ENCODE data around the gene TEX30.

The TEX30 gene

GRCh38 chr13:102768909-102769308 is 4.7 kb downstream of the TEX30 start:
- no peak for TF ChIP-seq TAF1 (IDR thresholded peaks at IDR 0.05; ENCODE audit: low read depth)
- TF ChIP-seq FOXM1 (IDR thresholded peaks at IDR 0.05; ENCODE audit: borderline replicate concordance, low read depth): no peak
- TF ChIP-seq TEAD4 (IDR thresholded peaks at IDR 0.05): no peak

GRCh38 chr13:102763741-102764140 is 9.8 kb downstream of the TEX30 start:
- no peak for TF ChIP-seq CREB1 (IDR thresholded peaks at IDR 0.05; ENCODE audit: low read depth)
- no peak for TF ChIP-seq NFIC (IDR thresholded peaks at IDR 0.05)
- TF ChIP-seq, protein P1, sequence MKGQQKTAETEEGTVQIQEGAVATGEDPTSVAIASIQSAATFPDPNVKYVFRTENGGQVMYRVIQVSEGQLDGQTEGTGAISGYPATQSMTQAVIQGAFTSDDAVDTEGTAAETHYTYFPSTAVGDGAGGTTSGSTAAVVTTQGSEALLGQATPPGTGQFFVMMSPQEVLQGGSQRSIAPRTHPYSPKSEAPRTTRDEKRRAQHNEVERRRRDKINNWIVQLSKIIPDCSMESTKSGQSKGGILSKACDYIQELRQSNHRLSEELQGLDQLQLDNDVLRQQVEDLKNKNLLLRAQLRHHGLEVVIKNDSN (IDR thresholded peaks at IDR 0.05): no peak
- TF ChIP-seq, protein P2, sequence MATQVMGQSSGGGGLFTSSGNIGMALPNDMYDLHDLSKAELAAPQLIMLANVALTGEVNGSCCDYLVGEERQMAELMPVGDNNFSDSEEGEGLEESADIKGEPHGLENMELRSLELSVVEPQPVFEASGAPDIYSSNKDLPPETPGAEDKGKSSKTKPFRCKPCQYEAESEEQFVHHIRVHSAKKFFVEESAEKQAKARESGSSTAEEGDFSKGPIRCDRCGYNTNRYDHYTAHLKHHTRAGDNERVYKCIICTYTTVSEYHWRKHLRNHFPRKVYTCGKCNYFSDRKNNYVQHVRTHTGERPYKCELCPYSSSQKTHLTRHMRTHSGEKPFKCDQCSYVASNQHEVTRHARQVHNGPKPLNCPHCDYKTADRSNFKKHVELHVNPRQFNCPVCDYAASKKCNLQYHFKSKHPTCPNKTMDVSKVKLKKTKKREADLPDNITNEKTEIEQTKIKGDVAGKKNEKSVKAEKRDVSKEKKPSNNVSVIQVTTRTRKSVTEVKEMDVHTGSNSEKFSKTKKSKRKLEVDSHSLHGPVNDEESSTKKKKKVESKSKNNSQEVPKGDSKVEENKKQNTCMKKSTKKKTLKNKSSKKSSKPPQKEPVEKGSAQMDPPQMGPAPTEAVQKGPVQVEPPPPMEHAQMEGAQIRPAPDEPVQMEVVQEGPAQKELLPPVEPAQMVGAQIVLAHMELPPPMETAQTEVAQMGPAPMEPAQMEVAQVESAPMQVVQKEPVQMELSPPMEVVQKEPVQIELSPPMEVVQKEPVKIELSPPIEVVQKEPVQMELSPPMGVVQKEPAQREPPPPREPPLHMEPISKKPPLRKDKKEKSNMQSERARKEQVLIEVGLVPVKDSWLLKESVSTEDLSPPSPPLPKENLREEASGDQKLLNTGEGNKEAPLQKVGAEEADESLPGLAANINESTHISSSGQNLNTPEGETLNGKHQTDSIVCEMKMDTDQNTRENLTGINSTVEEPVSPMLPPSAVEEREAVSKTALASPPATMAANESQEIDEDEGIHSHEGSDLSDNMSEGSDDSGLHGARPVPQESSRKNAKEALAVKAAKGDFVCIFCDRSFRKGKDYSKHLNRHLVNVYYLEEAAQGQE (IDR thresholded peaks at IDR 0.05; ENCODE audit: low read depth): no peak
- no peak for TF ChIP-seq MAX (IDR thresholded peaks at IDR 0.05)
- TF ChIP-seq EGR1 (IDR thresholded peaks at IDR 0.05): no peak
- no peak for TF ChIP-seq ZBTB7A (IDR thresholded peaks at IDR 0.05; ENCODE audit: low read depth)
- no peak for TF ChIP-seq TAF1 (IDR thresholded peaks at IDR 0.05; ENCODE audit: low read depth)

DNA sequence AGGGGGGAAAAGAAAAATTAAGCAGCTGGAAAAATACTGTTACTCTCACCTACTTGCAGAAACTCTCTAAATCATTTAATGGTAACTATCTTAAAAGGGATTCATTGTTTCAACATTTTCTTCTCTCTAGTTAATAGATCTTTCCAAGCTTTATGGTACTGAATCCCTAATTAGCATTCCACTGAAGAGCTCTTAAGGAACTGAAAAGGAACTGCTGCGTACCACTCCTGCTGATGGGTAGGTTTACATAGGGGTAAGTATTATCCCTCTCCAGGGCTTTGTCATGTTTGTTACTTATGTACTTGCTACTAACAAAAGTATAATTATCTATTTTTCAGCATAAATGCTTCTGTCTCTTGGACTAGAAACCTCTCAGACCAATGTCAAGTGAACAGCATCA is 12.5 kb downstream of the TEX30 start:
- no peak for TF ChIP-seq CREB1 (IDR thresholded peaks at IDR 0.05; ENCODE audit: low read depth)
- TF ChIP-seq TCF12 (IDR thresholded peaks at IDR 0.05; ENCODE audit: low read depth): no peak
- TF ChIP-seq ZBTB7A (IDR thresholded peaks at IDR 0.05; ENCODE audit: low read depth): no peak
- TF ChIP-seq, protein P2 (IDR thresholded peaks at IDR 0.05; ENCODE audit: low read depth): no peak
- TF ChIP-seq YY1 (IDR thresholded peaks at IDR 0.05; ENCODE audit: low read depth): no peak
- no peak for TF ChIP-seq NFIC (IDR thresholded peaks at IDR 0.05)
- no peak for TF ChIP-seq TAF1 (IDR thresholded peaks at IDR 0.05; ENCODE audit: low read depth)
- no peak for TF ChIP-seq RAD21 (IDR thresholded peaks at IDR 0.05; ENCODE audit: low read depth)
- no peak for TF ChIP-seq FOXM1 (IDR thresholded peaks at IDR 0.05; ENCODE audit: borderline replicate concordance, low read depth)
- TF ChIP-seq, protein P1 (IDR thresholded peaks at IDR 0.05): no peak
- no peak for TF ChIP-seq EP300 (IDR thresholded peaks at IDR 0.05; ENCODE audit: borderline replicate concordance)
- TF ChIP-seq EGR1 (IDR thresholded peaks at IDR 0.05): no peak
- no peak for TF ChIP-seq TEAD4 (IDR thresholded peaks at IDR 0.05)

DNA sequence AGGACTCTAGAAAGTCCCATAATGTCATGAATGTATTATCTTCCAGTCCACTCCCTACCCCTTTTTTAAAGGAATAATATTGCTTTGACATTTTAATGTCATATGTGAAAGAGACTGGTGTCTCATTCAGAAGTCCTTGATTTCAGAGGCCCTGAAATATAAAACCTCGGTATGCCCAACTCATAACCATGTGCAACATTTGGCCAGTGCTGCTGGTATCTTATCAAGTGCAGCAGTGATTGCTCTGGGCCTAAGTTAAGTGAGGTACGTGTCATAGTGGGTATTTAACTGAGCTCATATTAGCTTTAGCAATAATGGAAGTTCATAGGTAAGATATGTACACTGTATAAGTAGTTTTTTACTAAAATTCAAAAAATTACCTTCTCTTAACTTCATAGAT is 14.7 kb downstream of the TEX30 start:
- TF ChIP-seq TCF12 (IDR thresholded peaks at IDR 0.05; ENCODE audit: low read depth) (no peak), RAD21 (IDR thresholded peaks at IDR 0.05; ENCODE audit: low read depth) (no peak), TEAD4 (IDR thresholded peaks at IDR 0.05) (no peak), YY1 (IDR thresholded peaks at IDR 0.05; ENCODE audit: low read depth) (no peak), TAF1 (IDR thresholded peaks at IDR 0.05; ENCODE audit: low read depth) (no peak), CREB1 (IDR thresholded peaks at IDR 0.05; ENCODE audit: low read depth) (no peak), MAX (IDR thresholded peaks at IDR 0.05) (no peak), ZBTB7A (IDR thresholded peaks at IDR 0.05; ENCODE audit: low read depth) (no peak), FOXM1 (IDR thresholded peaks at IDR 0.05; ENCODE audit: borderline replicate concordance, low read depth) (no peak), EP300 (IDR thresholded peaks at IDR 0.05; ENCODE audit: borderline replicate concordance) (no peak), CEBPB (IDR thresholded peaks at IDR 0.05) (no peak), EGR1 (IDR thresholded peaks at IDR 0.05) (no peak), NFIC (IDR thresholded peaks at IDR 0.05) (no peak)
- TF ChIP-seq, protein P2 (IDR thresholded peaks at IDR 0.05; ENCODE audit: low read depth): no peak
- TF ChIP-seq, protein P1 (IDR thresholded peaks at IDR 0.05): no peak
